GM12878 (cell line): Measurements from ENCODE around the gene SPATA20. TPM values are rescaled to one million over a fixed set of nuclear protein-coding genes. Genes with fewer than 3 reads are reported as not detected.

Experiments used
- ATAC-seq: fragments of 200-7000 bp; cut with Tn5 transposase; 3 replicates; pipeline ENCODE4 v1.9.1; 2020; ENCODE audit warnings: mild to moderate bottlenecking, moderate library complexity
- BruUV-seq: library from RNA; stranded (reverse); fragments of 400-500 nt; replicated peaks from 2 replicates; lab custom pipeline; 2021; lab: Mats Ljungman, UMichigan
- CTCF ChIA-PET: fragments of 300-600 bp; sonication (Branson Sonifier 250); formaldehyde crosslinking; extraction: SDS; loops from one replicate; lab custom pipeline; 2021; ENCODE audit warnings: inconsistent platforms; lab: Yijun Ruan, JAX
- POLR2A ChIA-PET: fragments of 350-600 bp; formaldehyde crosslinking; extraction: SDS; loops from one replicate; lab custom pipeline; 2021; ENCODE audit warnings: inconsistent platforms; lab: Charles Lee
- RAD21 ChIA-PET: fragments of 300-600 bp; sonication (Branson Sonifier 250); formaldehyde crosslinking; loops from one replicate; lab custom pipeline; 2023; ENCODE audit warnings: antibody characterized with exemption; ENCODE audit not compliant: unreplicated experiment; lab: Charles Lee
- SMC1A ChIA-PET: fragments of 300-600 bp; sonication (Branson Sonifier 250); formaldehyde crosslinking; loops from one replicate; lab custom pipeline; 2023; ENCODE audit not compliant: unreplicated experiment, uncharacterized antibody; lab: Charles Lee
- DNase-seq: peaks from one replicate; pipeline ENCODE4 v3.0.0-alpha.2; 2011; ENCODE audit warnings: low read depth, low spot score
- FAIRE-seq: peaks from 3 replicates; lab custom pipeline; 2011; peaks lifted over from hg19 to GRCh38; lab: Jason Lieb, UNC
- H2AFZ ChIP-seq: 2 replicates; pipeline ENCODE4 v1.6.0; 2011; ENCODE audit warnings: low read depth, low read length, control low read depth; ENCODE audit not compliant: control insufficient read depth
- H3K27ac ChIP-seq: 2 replicates; pipeline ENCODE4 v1.5.1; 2011; ENCODE audit warnings: control low read depth; ENCODE audit not compliant: control insufficient read depth, insufficient read depth
- H3K27me3 ChIP-seq, 2 experiments: replicated peaks in 1 of 2; 2 replicates each; pipeline versions ENCODE4 v1.6.0 to v1.6.1; 2011; ENCODE audit warnings: low read length in 1 of 2; ENCODE audit not compliant: control insufficient read depth in 2 of 2, insufficient read depth in 2 of 2
- H3K36me3 ChIP-seq, 2 experiments: 2 replicates each; pipeline ENCODE4 v1.5.1; 2011; ENCODE audit warnings: low read length in 1 of 2; ENCODE audit not compliant: control insufficient read depth in 2 of 2, insufficient read depth in 2 of 2
- H3K4me1 ChIP-seq: 2 replicates; pipeline ENCODE4 v1.6.1; 2011; ENCODE audit warnings: mild to moderate bottlenecking, low read length, moderate library complexity, mixed read lengths; ENCODE audit not compliant: control insufficient read depth, insufficient read depth
- H3K4me2 ChIP-seq: 2 replicates; pipeline ENCODE4 v1.6.0; 2011; ENCODE audit warnings: control low read depth; ENCODE audit not compliant: control insufficient read depth, insufficient read depth
- H3K4me3 ChIP-seq: fragments of 200-600 bp; sonication (generic); 2 replicates; pipeline ENCODE4 v1.5.1; 2016
- H3K79me2 ChIP-seq: 2 replicates; pipeline ENCODE4 v1.6.0; 2011; ENCODE audit warnings: low read length; ENCODE audit not compliant: control insufficient read depth, insufficient read depth
- H3K9ac ChIP-seq: 2 replicates; pipeline ENCODE4 v1.8.0; 2011; ENCODE audit warnings: low read length, control low read depth, mixed read lengths; ENCODE audit not compliant: control insufficient read depth, insufficient read depth
- H3K9me3 ChIP-seq: replicated peaks from 3 replicates; pipeline ENCODE4 v1.5.1; 2011; ENCODE audit warnings: mild to moderate bottlenecking, low read length; ENCODE audit not compliant: control insufficient read depth, insufficient read depth
- H4K20me1 ChIP-seq: 2 replicates; pipeline ENCODE4 v1.6.0; 2011; ENCODE audit not compliant: control insufficient read depth, insufficient read depth
- BCLAF1 ChIP-seq: fragments of 450-650 bp; IDR thresholded peaks from 2 replicates; pipeline ENCODE4 v1.6.1; 2017; ENCODE audit warnings: antibody characterized with exemption, mild to moderate bottlenecking, moderate library complexity
- IRF3 ChIP-seq: fragments of 450-650 bp; IDR thresholded peaks from 2 replicates; pipeline ENCODE4 v1.6.1; 2014; ENCODE audit warnings: mild to moderate bottlenecking
- MYB ChIP-seq: fragments of 150-350 bp; IDR thresholded peaks from 2 replicates; pipeline ENCODE4 v1.6.1; 2014; ENCODE audit warnings: mild to moderate bottlenecking, low read depth, low read length, borderline replicate concordance
- RCOR1 ChIP-seq: conservative IDR thresholded peaks from 2 replicates; pipeline ENCODE4 v1.6.1; 2012; ENCODE audit warnings: low read depth, low read length, improper control_type of control experiment
- ZNF24 ChIP-seq: fragments of 450-650 bp; IDR thresholded peaks from 2 replicates; pipeline ENCODE4 v1.6.1; 2017; ENCODE audit warnings: antibody characterized with exemption, mild to moderate bottlenecking
- WGBS: methylation state at CpG from one replicate; pipeline ENCODE4 v1.1.6; 2016; ENCODE audit warnings: low lambda C conversion rate; ENCODE audit not compliant: insufficient replicate concordance, insufficient coverage; ENCODE audit errors: missing lambda C conversion rate; 5-methylcytosine and 5-hydroxymethylcytosine counted together
- in situ Hi-C: fragments of 300-500 bp; cut with MboI; formaldehyde crosslinking; loops from 9 replicates; pipeline ENCODE4 v1.14.3; 2018; ENCODE audit warnings: mixed read lengths
- intact Hi-C: fragments of 100-400 bp; cut with micrococcal nuclease; formaldehyde crosslinking; loops from one replicate; pipeline ENCODE4 v1.14.2; 2022; ENCODE audit not compliant: unreplicated experiment
- polyA plus RNA-seq, 11 experiments: library from polyadenylated mRNA; depleted of rRNA in 4 of 11; unstranded in 6 of 11; stranded (reverse) in 5 of 11; fragments of >200 nt; fragmentation: Nextera tagmentation in 4 of 11; fragmentation: Illumina TruSeq in 1 of 11; extraction: Ambion mirVana in 4 of 11; extraction: Trizol in 1 of 11; gene quantifications; 1 replicate in 1 of 11; 2 replicates in 10 of 11; pipeline versions ENCODE4 v1.2.1 to v1.2.3, GENCODE V29; 2011 to 2016; ENCODE audit warnings: inconsistent platforms in 2 of 11, missing spikeins in 2 of 11, low read depth in 1 of 11
- total RNA-seq, 4 experiments: library from RNA; depleted of rRNA in 3 of 4; stranded (reverse); fragments of >200 nt in 3 of 4; fragmentation: Illumina TruSeq in 1 of 4; extraction: Trizol in 1 of 4; gene quantifications; 2 replicates each; pipeline versions ENCODE4 v1.2.1 to v1.2.3, GENCODE V29; 2013 to 2021

SPATA20 gene
- total and polyA plus RNA-seq, 10 of the 15 experiments (the other 5 are each of a cell fraction or from before 2014, with no cell fraction given): 2.1 to 69.8 (median 26.6) TPM

GRCh38 chr17:50540560-50541401 lies 6.2 kb upstream of the SPATA20 start:
- Histone ChIP-seq H3K27me3 (no peaks in the 10 kb centered on the region), H3K9me3 (no peaks in the 10 kb centered on the region), H3K4me1 (peaks cover 10% of the 10 kb centered on the region; the same call in 1 of the 2 replicates), H4K20me1 (no peaks in the 10 kb centered on the region), H3K9ac (no peak overlapping the region), H3K36me3 (no peaks in the 10 kb centered on the region), H3K27ac (no peak overlapping the region), H2AFZ (no peak overlapping the region), H3K4me3 (no peak overlapping the region), H3K79me2 (no peaks in the 10 kb centered on the region), H3K4me2 (no peak overlapping the region)
- ChIA-PET SMC1A (interaction anchor here (1.0 to 1.8 kb wide), 3 partner anchors 35 to 59 kb away, joined by 3 to 8 read pairs (median 3); no protein-coding TSS in a partner anchor), RAD21 (interaction anchor here (1.4 to 2.2 kb wide), 2 partner anchors 57 to 62 kb away, joined by 3 to 13 read pairs; no protein-coding TSS in a partner anchor), CTCF (interaction anchor here (0.7 to 3.2 kb wide), 3 partner anchors 61 to 340 kb away, joined by 3 to 12 read pairs (median 4); no protein-coding TSS in a partner anchor), POLR2A (interaction anchor here (0.6 to 1.4 kb wide), 3 partner anchors 10 to 140 kb away, joined by 3 to 4 read pairs (median 4); no protein-coding TSS in a partner anchor)
- no peak for TF ChIP-seq BCLAF1
- TF ChIP-seq MYB: no peak
- no peak for TF ChIP-seq ZNF24
- no peak for TF ChIP-seq RCOR1
- no peak for TF ChIP-seq IRF3
- FAIRE-seq: no peak
- no peak for ATAC-seq
- BruUV-seq: no TSS peak
- in situ Hi-C loops (loop anchor here (5.0 to 10.0 kb wide), 4 partner anchors 52 to 414 kb away; no protein-coding TSS in a partner anchor), intact Hi-C loops (loop anchor here (10.0 kb wide), 1 partner anchor 414 kb away; no protein-coding TSS in a partner anchor)
- no peak for DNase-seq
- 83% methylated on average over 11 of the region's 11 CpGs for WGBS
